Endothelial cell of umbilical vein (primary cell): ENCODE results near the gene PPFIA1. TPM values are rescaled to one million over a fixed set of nuclear protein-coding genes. Genes with fewer than 3 reads are reported as not detected.

Experiments used
- BruUV-seq: library from RNA; stranded (reverse); fragments of 400-500 nt; replicated peaks from 2 replicates; lab custom pipeline; 2021; lab: Mats Ljungman, UMichigan
- CTCF ChIA-PET: fragments of 300-600, 350-600 bp; sonication (Branson Sonifier 250); formaldehyde crosslinking; loops from one replicate; lab custom pipeline; 2021; ENCODE audit warnings: antibody characterized with exemption, inconsistent platforms; lab: Charles Lee
- POLR2A ChIA-PET: fragments of 300-600, 350-600 bp; sonication (Branson Sonifier 250); formaldehyde crosslinking; loops from one replicate; lab custom pipeline; 2021; ENCODE audit warnings: antibody characterized with exemption, inconsistent platforms; lab: Charles Lee
- DNase-seq: peaks from one replicate; pipeline ENCODE4 v3.0.0-alpha.2; 2011; ENCODE audit warnings: low read depth, low spot score
- FAIRE-seq: peaks from 2 replicates; lab custom pipeline; 2011; peaks lifted over from hg19 to GRCh38; lab: Jason Lieb, UNC
- H2AFZ ChIP-seq: 2 replicates; pipeline ENCODE4 v1.6.0; 2012; ENCODE audit warnings: low read depth, low read length, control low read depth, inconsistent platforms
- H3K27ac ChIP-seq: 2 replicates; pipeline ENCODE4 v1.5.1; 2011; ENCODE audit warnings: low read depth, mild to moderate bottlenecking, control low read depth, low read length, moderate library complexity; ENCODE audit not compliant: insufficient read depth
- H3K27me3 ChIP-seq, 2 experiments: 2 replicates each; pipeline versions ENCODE4 v1.6.0 to v1.6.1; 2011; ENCODE audit warnings: low read length in 2 of 2, mixed read lengths in 1 of 2; ENCODE audit not compliant: control insufficient read depth in 2 of 2, insufficient read depth in 2 of 2
- H3K36me3 ChIP-seq, 2 experiments: 2 replicates in 1 of 2; 3 replicates in 1 of 2; pipeline ENCODE4 v1.5.1; 2011; ENCODE audit warnings: low read length in 2 of 2, mild to moderate bottlenecking in 1 of 2, moderate library complexity in 1 of 2; ENCODE audit not compliant: control insufficient read depth in 2 of 2, insufficient read depth in 2 of 2; ENCODE audit errors: extremely low read depth in 1 of 2
- H3K4me1 ChIP-seq: 3 replicates; pipeline ENCODE4 v1.5.1; 2011; ENCODE audit warnings: mild to moderate bottlenecking, low read length; ENCODE audit not compliant: control insufficient read depth, insufficient read depth; ENCODE audit errors: extremely low read depth
- H3K4me2 ChIP-seq: 2 replicates; pipeline ENCODE4 v1.6.1; 2011; ENCODE audit warnings: low read length, control low read depth, mixed read lengths; ENCODE audit not compliant: insufficient read depth
- H3K4me3 ChIP-seq, 3 experiments: fragments of 200-600 bp in 1 of 3; sonication (generic), shearing (Covaris generic) in 1 of 3; replicated peaks in 1 of 3; 2 replicates each; pipeline ENCODE4 v1.5.1; 2011 to 2016; ENCODE audit warnings: control low read depth in 3 of 3, low read length in 3 of 3, mild to moderate bottlenecking in 2 of 3, inconsistent platforms in 1 of 3, low read depth in 1 of 3, moderate library complexity in 1 of 3; ENCODE audit not compliant: insufficient read depth in 1 of 3
- H3K79me2 ChIP-seq: 2 replicates; pipeline ENCODE4 v1.6.0; 2012; ENCODE audit warnings: low read length, inconsistent platforms; ENCODE audit not compliant: control insufficient read depth, insufficient read depth
- H3K9ac ChIP-seq: replicated peaks from 2 replicates; pipeline ENCODE3; 2011; ENCODE audit warnings: low read length, control low read depth; ENCODE audit not compliant: insufficient read depth; ENCODE audit errors: extremely low read depth
- H3K9me1 ChIP-seq: replicated peaks from 3 replicates; pipeline ENCODE4 v1.6.0; 2011; ENCODE audit warnings: mild to moderate bottlenecking, low read length; ENCODE audit not compliant: control insufficient read depth, insufficient read depth; ENCODE audit errors: extremely low read depth
- H3K9me3 ChIP-seq: replicated peaks from 2 replicates; pipeline ENCODE4 v1.5.1; 2012; ENCODE audit warnings: low read length, inconsistent platforms; ENCODE audit not compliant: control insufficient read depth, insufficient read depth
- H4K20me1 ChIP-seq: replicated peaks from 2 replicates; pipeline ENCODE3; 2011; ENCODE audit warnings: mild to moderate bottlenecking, low read length; ENCODE audit not compliant: control insufficient read depth, insufficient read depth; ENCODE audit errors: extremely low read depth
- EZH2 ChIP-seq: IDR thresholded peaks from 2 replicates; pipeline ENCODE4 v1.6.1; 2012; ENCODE audit warnings: borderline replicate concordance, low read depth, mild to moderate bottlenecking, moderate library complexity, low read length, inconsistent platforms; ENCODE audit not compliant: severe bottlenecking
- FOS ChIP-seq: IDR thresholded peaks from 2 replicates; pipeline ENCODE4 v1.6.1; 2011; ENCODE audit warnings: mild to moderate bottlenecking, low read length, moderate library complexity, borderline replicate concordance; ENCODE audit not compliant: insufficient read depth
- GATA2 ChIP-seq: IDR thresholded peaks from 2 replicates; pipeline ENCODE4 v1.7.0; 2011; ENCODE audit warnings: low read depth, mild to moderate bottlenecking, moderate library complexity, mixed read lengths, low read length; ENCODE audit not compliant: insufficient read length, insufficient read depth
- JUN ChIP-seq: IDR thresholded peaks from 2 replicates; pipeline ENCODE4 v1.6.1; 2011; ENCODE audit warnings: borderline replicate concordance, low read depth; ENCODE audit not compliant: insufficient read length, insufficient read depth
- MYC ChIP-seq: IDR thresholded peaks from one replicate; pipeline ENCODE4 v1.6.1; 2011; ENCODE audit warnings: mild to moderate bottlenecking, low read depth, low read length
- POLR2A ChIP-seq: IDR thresholded peaks from 2 replicates; pipeline ENCODE4 v1.6.1; 2012; ENCODE audit warnings: low read depth, mild to moderate bottlenecking, control low read depth, low read length
- POLR2AphosphoS5 ChIP-seq: IDR thresholded peaks from 2 replicates; pipeline ENCODE4 v1.6.1; 2012; ENCODE audit warnings: low read depth, mild to moderate bottlenecking, control low read depth, low read length, moderate library complexity; ENCODE audit not compliant: insufficient read depth
- dilution Hi-C: fragments of 300-500 bp; cut with MboI; formaldehyde crosslinking; loops from one replicate; pipeline ENCODE4 v1.15.0; 2019; ENCODE audit warnings: low sequenced_read_pairs; ENCODE audit not compliant: extremely low pct_ligation_motif_present
- intact Hi-C: fragments of 100-400 bp; cut with micrococcal nuclease; formaldehyde crosslinking; loops from one replicate; pipeline ENCODE4 v1.10.0; 2022
- polyA plus RNA-seq, 4 experiments: library from polyadenylated mRNA; depleted of rRNA in 3 of 4; stranded (reverse) in 3 of 4; unstranded in 1 of 4; fragments of >200 nt; gene quantifications; 2 replicates each; pipeline versions ENCODE4 v1.2.1 to v1.2.3, GENCODE V29; 2011 to 2012; ENCODE audit warnings: missing spikeins in 1 of 4
- total RNA-seq: library from RNA; stranded (reverse); gene quantifications from 2 replicates; pipeline ENCODE4 v1.2.3, GENCODE V29; 2021
- TF ChIP-seq, protein P1 (sequence below): IDR thresholded peaks from 2 replicates; pipeline ENCODE4 v1.6.1; 2011; ENCODE audit not compliant: insufficient read depth, insufficient read length
- TF ChIP-seq, protein P2 (sequence below), 2 donors: IDR thresholded peaks; 1 replicate in 1 of 2; 2 replicates in 1 of 2; pipeline ENCODE4 v1.5.1; 2011; ENCODE audit warnings: low read length in 2 of 2, mild to moderate bottlenecking in 2 of 2, moderate library complexity in 2 of 2, control low read depth in 1 of 2, inconsistent platforms in 1 of 2, low read depth in 1 of 2; ENCODE audit not compliant: insufficient read depth in 1 of 2; ENCODE audit errors: extremely low read depth in 1 of 2

Gene PPFIA1
- total and polyA plus RNA-seq, 2 donors (not counting 3 experiments of a cell fraction or from before 2014, with no cell fraction given): 44.3 to 60.9 TPM

DNA sequence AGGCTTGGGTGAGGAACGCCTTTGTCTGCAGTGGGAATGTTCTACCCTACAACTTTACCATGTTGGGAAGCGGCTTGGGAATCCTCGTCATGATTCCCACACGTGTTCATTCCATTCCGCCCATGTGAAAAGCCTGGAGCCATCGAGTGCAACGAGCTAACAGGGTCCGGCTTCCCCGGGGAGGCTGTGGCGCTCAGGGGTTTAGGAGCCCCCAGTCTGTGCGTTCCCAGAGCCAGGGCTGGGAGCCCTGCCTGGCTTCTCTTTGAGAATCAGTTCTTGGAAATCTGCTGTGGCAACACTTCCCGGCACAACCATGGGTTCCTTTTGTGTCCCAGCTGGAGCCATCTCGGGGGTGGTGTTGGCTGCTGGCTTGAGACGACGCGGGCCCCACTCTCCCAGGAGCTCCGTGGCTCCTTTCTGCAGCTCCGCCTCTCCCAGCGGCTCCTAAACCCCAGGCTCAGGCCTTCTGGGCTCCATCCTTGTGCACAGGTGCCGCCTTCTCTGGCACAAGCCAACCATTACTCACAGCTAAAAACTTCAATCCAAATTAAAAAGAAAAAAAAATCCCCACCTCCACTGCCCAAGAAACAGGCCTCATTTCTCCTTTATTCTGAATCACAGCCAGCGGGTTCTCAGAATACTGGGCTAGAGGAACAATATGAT lies 18.7 kb upstream of the PPFIA1 start:
- no peak overlapping the region for H2AFZ ChIP-seq

More for the DNA sequence above, 18.7 kb upstream of the PPFIA1 start:
- Histone ChIP-seq H3K27me3 (no peaks in the 10 kb centered on the region), H3K79me2 (no peaks in the 10 kb centered on the region), H4K20me1 (no peaks in the 10 kb centered on the region), H3K36me3 (no peaks in the 10 kb centered on the region), H3K4me3 (no peak overlapping the region), H3K9me3 (no peaks in the 10 kb centered on the region), H3K27ac (no peak overlapping the region), H3K4me1 (no peaks in the 10 kb centered on the region), H3K9ac (no peak overlapping the region), H3K9me1 (no peaks in the 10 kb centered on the region), H3K4me2 (no peak overlapping the region)
- no peak for FAIRE-seq
- intact Hi-C loops (no loop called here), dilution Hi-C loops (no loop called here)
- no TSS peak for BruUV-seq
- TF ChIP-seq POLR2AphosphoS5: no peak
- no peak for TF ChIP-seq FOS
- TF ChIP-seq EZH2: no peak
- TF ChIP-seq, protein P1, sequence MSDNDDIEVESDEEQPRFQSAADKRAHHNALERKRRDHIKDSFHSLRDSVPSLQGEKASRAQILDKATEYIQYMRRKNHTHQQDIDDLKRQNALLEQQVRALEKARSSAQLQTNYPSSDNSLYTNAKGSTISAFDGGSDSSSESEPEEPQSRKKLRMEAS: no peak
- TF ChIP-seq, protein P2, sequence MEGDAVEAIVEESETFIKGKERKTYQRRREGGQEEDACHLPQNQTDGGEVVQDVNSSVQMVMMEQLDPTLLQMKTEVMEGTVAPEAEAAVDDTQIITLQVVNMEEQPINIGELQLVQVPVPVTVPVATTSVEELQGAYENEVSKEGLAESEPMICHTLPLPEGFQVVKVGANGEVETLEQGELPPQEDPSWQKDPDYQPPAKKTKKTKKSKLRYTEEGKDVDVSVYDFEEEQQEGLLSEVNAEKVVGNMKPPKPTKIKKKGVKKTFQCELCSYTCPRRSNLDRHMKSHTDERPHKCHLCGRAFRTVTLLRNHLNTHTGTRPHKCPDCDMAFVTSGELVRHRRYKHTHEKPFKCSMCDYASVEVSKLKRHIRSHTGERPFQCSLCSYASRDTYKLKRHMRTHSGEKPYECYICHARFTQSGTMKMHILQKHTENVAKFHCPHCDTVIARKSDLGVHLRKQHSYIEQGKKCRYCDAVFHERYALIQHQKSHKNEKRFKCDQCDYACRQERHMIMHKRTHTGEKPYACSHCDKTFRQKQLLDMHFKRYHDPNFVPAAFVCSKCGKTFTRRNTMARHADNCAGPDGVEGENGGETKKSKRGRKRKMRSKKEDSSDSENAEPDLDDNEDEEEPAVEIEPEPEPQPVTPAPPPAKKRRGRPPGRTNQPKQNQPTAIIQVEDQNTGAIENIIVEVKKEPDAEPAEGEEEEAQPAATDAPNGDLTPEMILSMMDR (IDR thresholded peaks at IDR 0.05; ENCODE audit: extremely low read depth in 1 of 2, insufficient read depth in 1 of 2, low read depth in 1 of 2, low read length in 2 of 2): no peak
- TF ChIP-seq POLR2A: no peak
- TF ChIP-seq MYC: no peak
- no peak for TF ChIP-seq GATA2
- no peak for TF ChIP-seq JUN
- ChIA-PET CTCF (no interaction called here), POLR2A (no interaction called here)
- no peak for DNase-seq
